GM18868 (cell line): Measurements from ENCODE around the gene BSN.

Experiments
- ATAC-seq: cut with Tn5 transposase; IDR thresholded peaks from one replicate; pipeline ENCODE4 v1.9.1; 2021; ENCODE audit warnings: mild to moderate bottlenecking, moderate library complexity; ENCODE audit not compliant: unreplicated experiment

The BSN gene

DNA sequence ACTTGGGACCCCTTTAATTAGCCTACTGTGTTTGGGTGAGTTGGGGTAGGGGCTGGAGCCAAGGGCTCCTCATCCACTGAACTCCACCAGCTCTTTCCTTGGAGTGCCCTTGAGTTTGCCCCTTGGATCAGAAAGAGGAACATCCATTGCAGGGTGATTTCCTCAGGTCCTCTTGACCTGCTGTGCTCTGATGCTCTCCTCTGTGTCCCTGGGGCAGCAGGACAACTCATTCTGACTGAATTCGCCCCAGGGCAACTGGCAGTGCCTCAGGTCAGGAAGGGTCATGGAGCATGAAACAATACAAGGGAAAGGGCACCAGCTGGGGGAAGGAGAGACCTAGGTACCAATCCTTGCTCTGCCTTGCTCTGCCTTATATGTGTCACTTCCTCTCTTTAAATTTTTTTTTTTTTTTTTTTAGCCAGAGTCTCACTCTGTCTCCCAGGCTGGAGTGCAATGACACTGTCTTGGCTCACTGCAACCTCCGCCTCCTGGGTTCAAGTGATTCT, 47.8 kb downstream of the BSN start:
- no peak for ATAC-seq

DNA sequence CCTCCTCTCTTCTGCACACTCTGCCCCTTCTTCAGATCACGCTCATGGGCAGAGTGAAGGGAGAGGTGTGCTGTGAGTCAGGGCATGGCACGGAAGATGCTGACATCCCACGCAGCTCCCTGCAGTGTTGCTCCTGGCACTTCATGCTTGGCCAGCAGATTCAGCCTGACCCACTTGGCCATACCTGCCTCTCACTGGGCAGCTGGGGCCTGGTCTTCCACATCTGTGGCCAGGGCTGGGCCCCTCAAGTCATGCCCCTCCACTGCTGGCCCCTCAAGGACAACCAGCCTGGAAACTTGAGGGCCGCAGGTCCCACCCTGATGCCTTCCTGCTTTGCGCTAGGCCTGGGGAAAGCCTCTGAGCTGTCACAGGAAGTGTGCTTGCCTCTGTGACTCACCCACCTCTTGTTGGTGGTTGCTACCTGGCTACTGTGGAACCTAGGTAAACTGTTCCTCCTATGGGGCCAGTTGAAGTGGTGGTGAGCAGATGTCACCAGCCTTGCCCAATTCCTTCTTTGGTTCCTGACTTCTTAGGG, 48.7 kb downstream of the BSN start:
- no peak for ATAC-seq

GRCh38 chr3:49606427-49606826, 52.1 kb downstream of the BSN start:
- ATAC-seq = no peak

GRCh38 chr3:49607105-49607591, 52.9 kb downstream of the BSN start:
- no peak for ATAC-seq

DNA sequence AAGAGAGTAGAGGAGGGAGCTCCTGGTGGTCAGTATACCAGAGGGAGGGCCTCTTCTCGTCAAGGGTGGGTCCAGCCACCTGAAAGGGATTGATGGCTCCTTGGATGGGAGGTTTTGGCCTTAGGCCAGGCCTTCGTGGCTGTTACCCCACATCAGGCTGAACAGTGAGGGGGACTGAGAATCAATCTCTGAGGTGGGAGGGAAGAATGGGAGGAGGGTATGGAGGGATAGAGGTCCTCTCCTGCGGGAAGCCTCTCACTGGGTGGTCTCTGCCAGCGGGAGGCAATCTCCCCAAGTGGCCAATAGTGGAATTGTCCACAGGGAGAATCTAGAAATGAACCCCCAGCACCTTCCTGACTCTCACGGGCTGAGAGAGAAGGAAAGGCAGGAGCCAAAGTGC, 53.5 kb downstream of the BSN start:
- ATAC-seq = no peak

DNA sequence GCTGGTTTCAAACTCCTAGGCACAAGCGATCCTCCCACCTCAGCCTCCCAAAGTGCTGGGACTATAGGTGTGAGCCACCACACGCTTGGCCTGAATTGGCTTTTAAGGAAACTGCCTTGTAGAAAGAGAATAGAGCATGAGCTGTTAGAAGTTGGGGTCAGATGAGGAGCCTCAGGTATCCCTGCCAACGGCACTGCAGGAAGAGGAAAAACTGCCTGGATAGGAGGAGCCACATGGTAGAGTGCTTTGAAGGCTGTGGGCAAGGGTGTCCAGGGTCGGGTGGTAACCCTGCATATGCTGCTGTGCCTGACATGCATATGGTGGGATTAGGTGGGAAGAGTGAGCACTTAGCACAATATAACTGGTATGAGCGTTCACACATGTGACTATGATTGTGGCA, 55.0 kb downstream of the BSN start:
- ATAC-seq = no peak

GRCh38 chr3:49609815-49610214, 55.5 kb downstream of the BSN start:
- no peak for ATAC-seq

DNA sequence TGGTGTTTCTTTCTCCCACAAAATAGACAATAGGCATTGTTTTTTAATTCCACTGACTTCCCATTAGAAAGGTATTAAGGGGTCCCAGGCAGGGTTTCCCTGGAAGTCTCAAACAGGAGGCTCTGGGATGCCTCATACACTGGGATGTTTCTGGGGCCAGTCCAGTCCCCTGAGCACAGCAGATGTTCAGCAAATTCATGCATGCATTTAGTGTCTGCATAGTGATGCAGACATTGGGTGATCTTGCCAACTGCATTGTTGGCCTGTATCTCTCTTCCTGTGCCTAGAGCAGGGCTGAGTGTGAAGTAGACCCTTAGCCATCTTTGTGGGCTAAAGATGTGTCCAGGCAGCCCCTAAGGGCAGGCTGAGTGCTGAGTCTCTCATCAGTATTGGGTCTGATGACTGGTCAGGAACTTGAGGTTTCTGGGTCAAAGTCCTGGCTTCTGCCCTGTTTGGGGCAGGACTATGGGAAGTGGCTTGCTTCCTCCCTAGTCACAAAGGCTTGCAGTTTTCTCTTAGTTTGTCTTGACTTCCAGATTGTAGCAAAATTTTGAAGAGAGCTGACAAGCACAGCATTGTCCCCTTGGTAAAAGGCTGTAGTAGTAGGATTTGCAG, 56.5 kb downstream of the BSN start:
- ATAC-seq = no peak

GRCh38 chr3:49611291-49611690, 57.0 kb downstream of the BSN start:
- no peak for ATAC-seq

DNA sequence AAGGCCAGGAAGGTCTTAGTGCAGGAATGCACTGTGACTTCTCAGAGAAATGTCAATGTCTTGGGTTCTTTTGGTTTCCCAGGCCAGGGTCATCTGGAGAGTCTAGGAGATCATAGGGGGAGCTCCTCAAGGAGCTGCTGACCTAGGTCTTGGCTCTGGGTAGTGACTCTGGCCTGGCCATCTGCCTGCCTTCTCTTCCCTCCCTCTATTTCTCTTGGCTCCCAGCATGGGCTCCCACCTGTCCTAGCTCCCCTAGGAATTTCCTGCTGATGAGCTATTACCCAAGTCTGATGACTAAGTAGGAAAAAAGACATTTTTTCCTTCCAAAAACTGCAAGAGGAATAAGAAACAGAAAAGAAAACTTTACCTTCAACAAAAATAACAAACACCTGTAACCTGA, 57.4 kb downstream of the BSN start:
- ATAC-seq = no peak

GRCh38 chr3:49614936-49615335, 60.7 kb downstream of the BSN start:
- no peak for ATAC-seq

GRCh38 chr3:49616061-49616460, 61.8 kb downstream of the BSN start:
- no peak for ATAC-seq

- ATAC-seq = no peak
Measured at GRCh38 chr3:49616491-49616941, 62.2 kb downstream of the BSN start.

- no peak for ATAC-seq
Measured at GRCh38 chr3:49617390-49618013, 63.2 kb downstream of the BSN start.

DNA sequence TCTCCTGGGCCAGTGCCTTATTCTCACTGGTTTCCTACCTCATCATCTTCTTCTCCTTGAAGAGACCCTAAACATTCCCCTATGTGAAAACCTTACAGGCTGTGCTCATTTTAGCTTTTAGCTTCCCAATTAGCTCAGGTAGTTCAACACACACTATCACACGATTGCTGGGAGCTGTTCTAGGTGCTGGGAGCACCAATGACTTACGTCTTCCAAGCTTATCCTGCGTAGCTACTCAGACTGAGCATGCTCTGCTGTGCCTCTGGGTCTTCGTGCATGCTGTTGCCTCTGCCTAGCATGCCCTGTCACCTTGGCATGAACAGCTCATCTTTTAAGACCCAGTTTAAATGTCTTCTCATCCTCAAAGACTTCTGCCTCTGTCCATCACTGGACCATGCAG, 64.1 kb downstream of the BSN start:
- ATAC-seq = no peak

DNA sequence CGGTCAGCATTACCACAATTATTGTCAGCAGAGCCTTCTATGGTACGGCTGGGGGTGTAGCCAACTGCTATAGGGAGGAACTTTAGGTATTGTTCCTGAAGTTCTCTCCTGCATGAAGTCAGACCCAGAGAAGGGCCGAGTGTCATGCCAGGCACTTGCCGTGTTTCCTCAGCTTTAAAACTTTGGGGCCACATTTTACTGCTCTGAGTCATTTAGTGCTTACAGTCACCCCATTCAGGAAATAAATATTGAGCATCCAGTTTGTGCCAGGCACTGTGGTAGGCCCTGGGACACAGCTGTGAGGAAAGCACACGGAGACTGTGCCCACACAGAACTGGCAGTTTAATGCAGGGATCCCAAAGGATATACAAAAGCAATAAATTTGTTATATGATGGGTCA, 65.4 kb downstream of the BSN start:
- ATAC-seq = no peak

GRCh38 chr3:49620728-49621127, 66.5 kb downstream of the BSN start:
- no peak for ATAC-seq

DNA sequence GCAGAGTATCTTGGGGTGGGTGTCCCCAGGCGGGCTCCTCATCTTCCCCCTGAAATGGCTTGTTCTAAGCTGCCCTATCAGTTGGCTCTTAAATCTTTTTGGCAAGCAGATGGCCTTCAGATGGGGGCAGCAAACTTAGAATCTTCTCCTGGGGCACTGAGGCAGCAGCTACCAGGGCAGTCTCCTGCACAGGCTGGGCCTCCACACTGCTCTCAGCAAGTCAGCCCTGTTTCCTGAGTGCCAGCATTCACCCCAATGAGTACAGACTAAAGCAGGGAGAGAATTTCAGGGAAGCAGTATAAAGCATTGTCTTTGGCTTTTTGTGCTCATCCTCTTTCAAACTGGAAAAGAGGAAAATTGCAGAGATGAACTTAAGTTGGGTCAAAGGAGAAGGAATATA, 68.8 kb downstream of the BSN start:
- no peak for ATAC-seq

DNA sequence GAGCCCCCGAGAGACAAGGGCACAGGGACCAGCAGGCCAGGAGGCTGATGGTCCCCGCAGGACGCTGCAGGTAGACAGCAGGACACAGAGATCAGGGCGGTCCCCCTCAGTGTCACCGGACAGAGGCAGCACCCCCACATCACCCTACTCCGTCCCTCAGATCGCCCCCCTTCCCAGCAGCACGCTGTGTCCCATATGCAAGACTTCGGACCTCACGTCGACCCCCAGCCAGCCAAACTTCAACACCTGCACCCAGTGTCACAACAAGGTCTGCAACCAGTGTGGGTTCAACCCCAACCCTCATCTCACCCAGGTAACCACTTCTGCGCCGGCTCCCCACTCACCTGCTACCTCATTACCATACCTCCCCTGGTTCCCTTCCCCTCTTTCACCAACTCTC, 70.8 kb downstream of the BSN start:
- no peak for ATAC-seq

DNA sequence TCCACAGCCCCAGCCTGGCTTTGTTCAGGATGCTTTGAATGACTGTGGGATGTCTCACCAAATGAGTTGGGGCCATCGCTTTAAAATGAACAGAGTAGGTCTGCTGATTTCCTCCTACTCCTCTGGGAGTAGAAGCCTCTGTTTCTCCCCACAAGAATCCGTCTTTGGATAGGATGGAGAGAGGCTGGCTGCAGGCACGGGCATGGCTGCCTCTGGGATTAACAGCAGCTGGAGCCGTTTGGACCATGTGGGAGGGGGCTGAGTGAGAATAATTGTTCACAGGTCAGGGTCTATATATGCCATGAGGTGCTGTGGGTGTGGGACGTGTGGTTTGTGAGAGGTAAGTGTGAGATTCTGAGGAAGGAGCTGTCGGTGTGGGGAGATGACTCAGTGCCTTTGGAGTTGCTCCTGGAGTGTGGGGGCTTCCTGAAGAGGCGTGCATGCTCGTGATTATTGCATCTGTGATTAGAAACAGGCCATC, 71.9 kb downstream of the BSN start:
- ATAC-seq = no peak

DNA sequence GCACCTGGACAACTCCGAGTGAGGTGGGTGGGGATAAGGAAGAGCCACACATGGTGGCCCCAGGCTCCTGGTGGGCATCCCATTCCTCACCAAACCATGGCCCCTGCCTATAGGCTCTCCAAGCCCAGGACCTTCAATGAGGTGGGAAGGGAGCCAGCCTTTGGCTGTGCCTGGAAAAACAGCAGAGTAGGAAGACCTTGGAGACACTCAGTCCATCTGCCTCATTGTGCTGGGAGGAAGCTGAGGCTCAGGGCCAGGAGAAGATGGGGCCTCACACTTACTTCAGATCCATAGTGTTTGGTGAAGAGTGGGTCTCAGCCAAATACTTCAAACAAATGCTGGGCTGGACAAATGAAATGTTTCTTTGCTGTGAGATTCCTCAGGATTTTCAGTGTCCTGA, 72.5 kb downstream of the BSN start:
- no peak for ATAC-seq

DNA sequence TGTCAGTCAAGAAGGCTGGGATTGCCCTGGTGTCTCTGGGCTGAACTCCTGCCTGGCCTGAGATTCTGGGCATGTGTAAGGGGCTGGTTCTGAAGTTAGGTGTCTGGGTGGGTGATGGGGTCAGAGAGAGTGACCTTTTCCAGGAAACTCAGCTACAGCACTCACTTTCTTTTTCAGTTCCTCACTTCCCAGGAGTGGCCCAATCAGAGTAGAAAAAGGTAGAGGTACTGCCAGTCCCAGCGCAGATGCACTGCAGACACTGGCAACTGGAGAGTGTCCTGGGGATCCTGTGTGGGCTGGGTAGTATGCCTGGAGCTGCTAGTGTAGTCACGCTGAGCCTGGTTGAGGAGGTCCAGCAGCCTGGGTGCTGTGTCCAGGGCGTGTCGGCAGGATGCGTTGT, 73.4 kb downstream of the BSN start:
- ATAC-seq = no peak
